MCF 10A (cell line): Measurements from ENCODE around the gene CEP112. TPM values are rescaled to one million over a fixed set of nuclear protein-coding genes. Genes with fewer than 3 reads are reported as not detected.
A peak's percentile ranks its signal among the peaks of the same experiment; 100 is the strongest.
"Not testable (repeated sequence)": the region's sequence is repeated elsewhere in the genome, so short reads cannot be mapped to it uniquely, and the experiment has no call there.

ENCODE experiments used
- BruUV-seq: library from RNA; stranded (reverse); fragments of 400-500 nt; replicated peaks from 2 replicates; lab custom pipeline; 2021; lab: Mats Ljungman, UMichigan
- CTCF ChIA-PET: fragments of 300-600 bp; sonication (Branson Sonifier 250); formaldehyde crosslinking; extraction: SDS; loops from one replicate; lab custom pipeline; 2021; ENCODE audit warnings: antibody characterized with exemption, inconsistent platforms; lab: Yijun Ruan, JAX
- POLR2A ChIA-PET: fragments of 300-600, 350-650 bp; sonication (Branson Sonifier 250); formaldehyde crosslinking; extraction: SDS; loops from one replicate; lab custom pipeline; 2020; ENCODE audit warnings: antibody characterized with exemption, inconsistent platforms; lab: Yijun Ruan, JAX
- DNase-seq: peaks from one replicate; pipeline ENCODE4 v3.0.0-alpha.2; 2018; ENCODE audit not compliant: unreplicated experiment
- H3K27ac Mint-ChIP-seq: one replicate; pipeline ENCODE4 v1.8.0; 2022; ENCODE audit warnings: mild to moderate bottlenecking, low read depth, mixed read lengths; ENCODE audit not compliant: unreplicated experiment
- H3K27me3 Mint-ChIP-seq: one replicate; pipeline ENCODE4 v1.8.0; 2022; ENCODE audit warnings: mixed read lengths; ENCODE audit not compliant: insufficient read depth, unreplicated experiment
- H3K36me3 Mint-ChIP-seq: one replicate; pipeline ENCODE4 v1.8.0; 2022; ENCODE audit warnings: mild to moderate bottlenecking, moderate library complexity, mixed read lengths; ENCODE audit not compliant: insufficient read depth, unreplicated experiment
- H3K4me1 Mint-ChIP-seq: one replicate; pipeline ENCODE4 v1.8.0; 2022; ENCODE audit warnings: mixed read lengths; ENCODE audit not compliant: insufficient read depth, unreplicated experiment
- H3K4me3 Mint-ChIP-seq: one replicate; pipeline ENCODE4 v1.8.0; 2022; ENCODE audit warnings: mild to moderate bottlenecking, moderate library complexity, mixed read lengths; ENCODE audit not compliant: unreplicated experiment
- H3K9me3 Mint-ChIP-seq: one replicate; pipeline ENCODE4 v1.8.0; 2022; ENCODE audit warnings: mixed read lengths; ENCODE audit not compliant: unreplicated experiment
- intact Hi-C: fragments of 100-400 bp; cut with micrococcal nuclease; formaldehyde crosslinking; loops from 2 replicates; pipeline ENCODE4 v1.14.1; 2022
- total RNA-seq: library from RNA; stranded (reverse); gene quantifications from 2 replicates; pipeline ENCODE4 v1.2.3, GENCODE V29; 2022
- TF ChIP-seq, protein P1 (sequence below): fragments of 200-600 bp; IDR thresholded peaks from one replicate; pipeline ENCODE4 v1.8.0; 2022; ENCODE audit warnings: antibody characterized with exemption, mild to moderate bottlenecking; ENCODE audit not compliant: unreplicated experiment

The CEP112 gene
- total RNA-seq, 1 experiment from 2014 or later, result 8.1 TPM

DNA sequence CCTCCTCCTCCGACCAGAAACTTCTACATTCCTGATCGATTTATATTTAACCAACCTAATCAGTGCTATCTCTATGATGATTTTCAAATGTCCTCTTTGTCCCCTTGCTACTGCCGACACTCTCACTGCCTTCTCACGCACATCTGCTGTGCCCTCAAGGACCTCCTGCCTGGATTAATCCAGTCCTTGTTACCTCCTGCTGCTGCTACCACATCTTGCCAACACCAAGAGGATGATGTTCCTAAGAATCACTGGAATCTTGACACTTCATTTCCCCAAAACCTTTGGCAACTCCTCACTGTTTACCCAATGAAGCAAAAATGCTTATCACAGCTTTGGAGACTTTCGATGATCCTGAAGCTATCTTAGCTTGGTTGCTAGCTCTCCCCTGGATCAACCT lies 343.2 kb downstream of the CEP112 start:
- DNase-seq, result no peak
- Mint-ChIP-seq H3K27ac (no peak overlapping the region), H3K27me3 (no peaks in the 10 kb centered on the region), H3K4me1 (peaks cover 8% of the 10 kb centered on the region), H3K4me3 (no peak overlapping the region), H3K36me3 (no peaks in the 10 kb centered on the region), H3K9me3 (no peaks in the 10 kb centered on the region)
- POLR2A ChIA-PET, result interaction anchor here (0.5 kb wide), 1 partner anchor 65 kb away, joined by 4 read pairs; no protein-coding TSS in a partner anchor
- CTCF ChIA-PET, result no interaction called here
- intact Hi-C loops, result no loop called here
- TF ChIP-seq, protein P1, sequence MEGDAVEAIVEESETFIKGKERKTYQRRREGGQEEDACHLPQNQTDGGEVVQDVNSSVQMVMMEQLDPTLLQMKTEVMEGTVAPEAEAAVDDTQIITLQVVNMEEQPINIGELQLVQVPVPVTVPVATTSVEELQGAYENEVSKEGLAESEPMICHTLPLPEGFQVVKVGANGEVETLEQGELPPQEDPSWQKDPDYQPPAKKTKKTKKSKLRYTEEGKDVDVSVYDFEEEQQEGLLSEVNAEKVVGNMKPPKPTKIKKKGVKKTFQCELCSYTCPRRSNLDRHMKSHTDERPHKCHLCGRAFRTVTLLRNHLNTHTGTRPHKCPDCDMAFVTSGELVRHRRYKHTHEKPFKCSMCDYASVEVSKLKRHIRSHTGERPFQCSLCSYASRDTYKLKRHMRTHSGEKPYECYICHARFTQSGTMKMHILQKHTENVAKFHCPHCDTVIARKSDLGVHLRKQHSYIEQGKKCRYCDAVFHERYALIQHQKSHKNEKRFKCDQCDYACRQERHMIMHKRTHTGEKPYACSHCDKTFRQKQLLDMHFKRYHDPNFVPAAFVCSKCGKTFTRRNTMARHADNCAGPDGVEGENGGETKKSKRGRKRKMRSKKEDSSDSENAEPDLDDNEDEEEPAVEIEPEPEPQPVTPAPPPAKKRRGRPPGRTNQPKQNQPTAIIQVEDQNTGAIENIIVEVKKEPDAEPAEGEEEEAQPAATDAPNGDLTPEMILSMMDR, result no peak
- no TSS peak for BruUV-seq

DNA sequence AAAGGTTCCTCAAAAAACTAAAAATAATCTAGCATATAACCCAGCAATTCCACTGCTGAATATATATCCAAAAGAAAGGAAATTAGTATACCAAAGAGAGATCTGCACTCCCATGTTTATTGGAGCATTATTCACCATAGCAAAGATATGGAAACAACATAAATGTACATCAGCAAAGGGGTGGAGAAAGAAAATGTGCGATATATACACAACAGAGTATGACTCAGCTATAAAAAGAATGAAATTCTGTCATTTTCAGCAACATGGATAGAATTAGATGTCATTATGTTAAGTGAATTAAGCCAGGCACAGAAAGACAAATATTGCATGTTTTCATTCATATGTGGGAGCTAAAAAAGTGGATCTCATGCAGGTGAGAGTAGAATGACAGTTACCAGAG lies 350.8 kb downstream of the CEP112 start:
- TF ChIP-seq, protein P1, result no peak
- no peaks in the 10 kb centered on the region for H3K4me1 Mint-ChIP-seq
- intact Hi-C loops, result no loop called here
- BruUV-seq, result no TSS peak
- DNase-seq, result no peak
- no peaks in the 10 kb centered on the region for H3K27me3 Mint-ChIP-seq
- H3K9me3 Mint-ChIP-seq, result no peaks in the 10 kb centered on the region
- POLR2A ChIA-PET, result no interaction called here
- H3K27ac Mint-ChIP-seq, result no peak overlapping the region
- H3K36me3 Mint-ChIP-seq, result no peaks in the 10 kb centered on the region
- CTCF ChIA-PET, result no interaction called here
- H3K4me3 Mint-ChIP-seq, result no peak overlapping the region

DNA sequence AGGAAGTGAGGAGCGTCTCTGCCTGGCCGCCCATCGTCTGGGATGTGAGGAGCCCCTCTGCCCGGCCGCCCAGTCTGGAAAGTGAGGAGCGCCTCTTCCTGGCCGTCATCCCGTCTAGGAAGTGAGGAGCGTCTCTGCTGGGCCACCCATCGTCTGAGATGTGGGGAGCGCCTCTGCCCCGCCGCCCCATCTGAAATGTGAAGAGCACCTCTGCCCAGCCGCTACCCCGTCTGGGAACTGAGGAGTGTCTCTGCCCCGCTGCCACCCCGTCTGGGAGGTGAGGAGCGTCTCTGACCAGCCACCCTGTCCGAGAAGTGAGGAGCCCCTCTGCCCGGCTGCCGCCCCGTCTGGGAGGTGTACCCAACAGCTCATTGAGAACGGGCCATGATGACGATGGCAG lies 354.7 kb downstream of the CEP112 start:
- H3K4me3 Mint-ChIP-seq, H3K27me3 Mint-ChIP-seq, H3K27ac Mint-ChIP-seq, H3K36me3 Mint-ChIP-seq, CTCF ChIA-PET, intact Hi-C loops, BruUV-seq, H3K4me1 Mint-ChIP-seq, DNase-seq, POLR2A ChIA-PET: not testable (repeated sequence)
- H3K9me3 Mint-ChIP-seq, result peaks cover 21% of the 10 kb centered on the region

DNA sequence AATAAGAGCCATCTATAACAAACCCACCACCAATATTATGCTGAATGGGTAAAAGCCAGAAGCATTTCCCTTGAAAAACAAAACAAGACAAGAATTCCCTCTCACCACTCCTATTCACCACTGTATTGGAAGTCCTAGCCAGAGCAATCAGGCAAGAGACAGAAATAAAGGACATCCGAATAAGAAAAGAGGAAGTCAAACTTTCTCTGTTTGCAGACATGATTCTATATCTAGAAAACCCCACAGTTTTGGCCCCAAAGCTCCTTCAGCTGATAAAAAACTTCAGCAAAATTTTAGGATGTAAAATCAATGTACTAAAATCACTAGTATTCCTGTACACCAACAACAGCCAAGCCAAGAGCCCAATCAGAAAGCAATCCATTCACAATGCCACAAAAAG lies 358.7 kb downstream of the CEP112 start:
- Mint-ChIP-seq H3K4me3 (no peak overlapping the region), H3K27ac (no peak overlapping the region), H3K4me1 (no peaks in the 10 kb centered on the region), H3K9me3 (peaks cover 27% of the 10 kb centered on the region), H3K27me3 (no peaks in the 10 kb centered on the region), H3K36me3 (no peaks in the 10 kb centered on the region)
- CTCF ChIA-PET, result no interaction called here
- DNase-seq, result no peak
- TF ChIP-seq, protein P1, result no peak
- no TSS peak for BruUV-seq
- intact Hi-C loops, result no loop called here
- POLR2A ChIA-PET, result interaction anchor here (0.6 kb wide), 1 partner anchor 432 kb away, joined by 3 read pairs; no protein-coding TSS in a partner anchor

DNA sequence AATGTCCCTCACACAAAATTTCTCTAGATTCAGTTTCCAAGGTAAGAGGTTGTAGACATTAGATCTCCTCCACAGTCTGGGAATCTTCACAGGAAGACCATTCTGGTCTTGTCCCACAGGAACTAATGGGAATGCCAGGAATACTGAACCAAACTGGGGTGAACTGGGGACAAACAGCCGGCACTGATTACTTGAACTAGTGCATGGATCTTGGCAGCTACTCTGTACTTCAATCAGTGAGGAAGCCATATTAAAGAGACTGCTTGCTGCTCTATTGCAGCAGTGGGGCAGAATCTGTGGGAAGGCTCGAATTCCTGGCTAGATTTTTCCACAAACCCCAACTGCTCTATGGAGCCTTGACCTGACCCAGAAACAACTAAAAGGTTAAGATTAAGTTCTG lies 361.6 kb downstream of the CEP112 start:
- CTCF ChIA-PET, result no interaction called here
- intact Hi-C loops, result no loop called here
- POLR2A ChIA-PET, result no interaction called here
- Mint-ChIP-seq H3K4me1 (peaks cover 14% of the 10 kb centered on the region), H3K4me3 (no peak overlapping the region), H3K27ac (no peak overlapping the region), H3K36me3 (no peaks in the 10 kb centered on the region), H3K9me3 (peaks cover 27% of the 10 kb centered on the region), H3K27me3 (no peaks in the 10 kb centered on the region)
- no peak for DNase-seq
- BruUV-seq, result no TSS peak
- TF ChIP-seq, protein P1, result no peak

DNA sequence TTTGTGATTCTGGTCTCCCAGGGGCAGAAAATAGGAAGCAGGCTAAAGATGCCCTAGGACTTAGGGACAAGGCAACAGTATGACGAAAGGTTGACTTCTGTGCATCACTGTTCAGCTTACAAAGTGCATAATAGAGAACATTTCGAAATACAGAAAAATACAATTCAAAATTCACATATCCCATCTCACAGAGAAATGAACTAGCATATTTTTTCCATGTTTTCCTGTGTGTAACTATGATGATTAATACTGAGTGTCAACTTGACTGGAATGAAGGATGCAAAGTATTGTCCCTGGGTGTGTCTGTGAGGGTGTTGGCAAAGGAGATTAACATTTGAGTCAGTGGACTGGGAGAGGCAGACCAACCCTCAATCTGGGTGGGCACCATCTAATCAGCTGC lies 365.4 kb downstream of the CEP112 start:
- H3K36me3 Mint-ChIP-seq, H3K27me3 Mint-ChIP-seq, H3K4me3 Mint-ChIP-seq, BruUV-seq, POLR2A ChIA-PET, intact Hi-C loops, H3K9me3 Mint-ChIP-seq: not testable (repeated sequence)
- CTCF ChIA-PET, result interaction anchor here (2.9 kb wide), 1 partner anchor 32 kb away, joined by 6 read pairs; no protein-coding TSS in a partner anchor
- Mint-ChIP-seq H3K27ac (peak overlapping the region; percentile 53), H3K4me1 (peaks cover 14% of the 10 kb centered on the region)
- DNase-seq, result peak; percentile 6
